ENCODE data around the gene CCDC3. TPM values are rescaled to one million over a fixed set of nuclear protein-coding genes. Genes with fewer than 3 reads are reported as not detected.
"Not testable (repeated sequence)": the region's sequence is repeated elsewhere in the genome, so short reads cannot be mapped to it uniquely, and the experiment has no call there.

Gene CCDC3
- total RNA-seq, 1 donor from 2014 or later, result 4.7 TPM

- ATAC-seq, result no peak
Measured at GRCh38 chr10:12869427-12869826, 132.1 kb downstream of the CCDC3 start.

DNA sequence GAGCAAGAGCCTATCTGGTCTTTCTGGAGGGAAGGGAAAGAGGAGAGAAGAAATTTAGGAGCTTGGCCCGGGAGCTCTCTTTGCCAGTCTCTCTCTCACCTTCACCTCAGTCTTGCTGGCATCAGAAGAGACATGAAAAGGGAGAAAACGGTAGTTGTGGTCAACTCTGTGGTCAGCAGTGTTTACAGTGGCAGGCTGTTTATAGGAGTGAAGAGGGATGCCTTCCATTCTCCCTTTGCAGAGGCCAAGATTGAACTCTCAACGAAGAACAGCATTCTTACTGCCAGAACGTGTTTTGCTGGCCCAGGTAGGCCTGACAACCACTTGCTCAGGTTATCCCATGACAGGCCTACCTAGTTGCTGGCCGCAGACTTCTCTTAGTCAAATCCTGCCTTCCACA lies 133.3 kb downstream of the CCDC3 start:
- ATAC-seq (no peak), DNase-seq (ENCODE audit: missing footprints) (no peak)
- intact Hi-C loops (cut with DNase I), result no loop called here

More at GRCh38 chr10:12869427-12869826, 132.1 kb downstream of the CCDC3 start:
- intact Hi-C loops (cut with DNase I), result no loop called here
- DNase-seq (ENCODE audit: missing footprints), result no peak

GRCh38 chr10:12865515-12865914 lies 136.0 kb downstream of the CCDC3 start:
- intact Hi-C loops (cut with DNase I); DNase-seq (ENCODE audit: missing footprints); ATAC-seq: not testable (repeated sequence)

DNA sequence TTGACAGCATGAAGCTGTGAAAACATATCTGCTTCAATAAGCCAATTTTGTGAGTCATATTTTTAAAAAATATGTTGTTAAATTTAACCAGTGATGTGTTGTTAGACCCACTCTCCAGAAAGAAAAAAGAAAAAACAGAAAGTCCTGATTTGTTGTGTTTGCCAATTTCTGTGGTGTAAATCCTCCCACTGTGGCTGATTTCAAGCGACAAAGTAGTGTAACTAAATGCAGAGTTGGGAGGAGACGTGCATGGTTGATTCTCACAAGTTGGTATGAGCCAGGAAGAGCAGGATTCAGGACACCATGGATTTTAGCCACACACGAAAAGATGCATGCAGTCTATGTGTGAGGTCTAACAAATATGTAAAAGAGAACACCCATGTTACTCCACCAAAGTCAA lies 139.1 kb downstream of the CCDC3 start:
- DNase-seq (ENCODE audit: missing footprints) (no peak), ATAC-seq (no peak)
- intact Hi-C loops (cut with DNase I), result no loop called here

DNA sequence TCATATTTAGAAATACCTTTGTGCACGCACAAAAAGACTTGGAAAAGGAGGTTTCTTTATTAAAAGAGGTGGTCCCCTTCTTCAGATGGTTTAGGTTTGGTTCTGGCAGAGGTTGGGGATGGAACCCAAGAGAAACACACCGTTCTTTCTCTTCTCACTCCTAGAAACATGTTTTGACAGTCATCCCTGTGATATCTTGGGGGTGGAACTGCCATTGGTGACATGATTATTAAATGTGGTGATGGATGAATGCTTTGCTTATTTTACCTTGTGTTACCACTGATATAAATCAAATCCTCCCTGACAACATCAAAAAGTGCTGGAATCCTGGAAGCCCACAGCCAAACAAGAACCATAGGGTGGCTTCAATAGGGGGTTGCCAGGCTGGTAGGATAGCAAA lies 146.5 kb downstream of the CCDC3 start:
- intact Hi-C loops (cut with DNase I), result no loop called here
- ATAC-seq (no peak), DNase-seq (ENCODE audit: missing footprints) (no peak)

DNA sequence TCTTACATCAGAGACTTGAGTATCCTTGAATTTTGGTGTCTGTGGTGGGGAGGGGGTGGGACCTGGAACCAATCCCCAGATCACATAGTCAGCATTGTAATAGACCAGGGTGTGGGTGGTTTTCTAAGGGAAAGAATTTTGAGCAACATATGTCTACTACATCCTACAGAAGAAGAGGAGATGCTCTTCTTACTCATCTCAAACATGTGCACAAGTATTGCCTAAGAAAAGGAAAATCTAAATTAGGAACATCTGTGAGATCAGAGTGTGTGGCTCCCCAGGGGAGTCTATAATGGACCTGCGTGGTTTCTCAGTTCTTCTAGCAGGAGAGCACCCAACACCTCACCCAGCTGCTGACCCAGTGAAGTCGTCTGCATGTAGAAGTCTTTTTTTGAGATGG lies 148.8 kb downstream of the CCDC3 start:
- DNase-seq (ENCODE audit: missing footprints) (no peak), ATAC-seq (no peak)
- intact Hi-C loops (cut with DNase I), result no loop called here

- peak; percentile 37 for ATAC-seq
- intact Hi-C loops (cut with DNase I), result no loop called here
- no peak for DNase-seq (ENCODE audit: missing footprints)
Measured at GRCh38 chr10:12849319-12850181, 152.0 kb downstream of the CCDC3 start.

- DNase-seq (ENCODE audit: missing footprints) (no peak), ATAC-seq (no peak)
- intact Hi-C loops (cut with DNase I), result no loop called here
Measured at GRCh38 chr10:12848439-12849173, 152.9 kb downstream of the CCDC3 start.

DNA sequence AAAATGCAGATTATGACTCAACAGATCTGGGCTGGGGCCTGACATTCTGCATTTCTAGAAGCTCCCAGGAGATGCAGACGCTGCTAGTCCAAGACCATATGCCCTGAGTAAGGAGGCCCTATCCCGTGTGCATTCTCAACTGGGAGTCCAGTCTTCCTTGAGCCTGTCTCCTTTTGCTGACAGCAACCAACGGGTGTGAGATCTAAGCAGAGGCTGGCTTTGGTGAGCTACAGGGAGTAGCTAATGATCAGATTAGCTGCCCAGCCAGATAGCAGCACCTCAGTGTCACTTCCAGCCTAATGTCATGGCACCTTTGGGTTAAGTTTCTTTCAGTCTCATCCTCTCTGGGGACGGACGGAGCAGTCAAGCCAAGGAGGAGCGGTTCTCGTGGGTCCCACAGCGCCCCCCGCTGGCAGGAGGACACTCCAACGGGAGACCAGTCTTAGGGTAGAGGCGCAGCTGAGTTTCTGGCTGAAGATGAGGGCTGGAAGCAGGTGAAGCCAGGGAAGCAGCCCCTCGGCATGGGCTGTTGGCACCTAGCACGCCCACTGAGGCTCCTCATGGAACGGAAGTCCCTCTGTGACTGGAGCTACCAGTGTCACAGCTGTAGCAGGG lies 154.0 kb downstream of the CCDC3 start:
- intact Hi-C loops (cut with DNase I), result no loop called here
- DNase-seq (ENCODE audit: missing footprints), result no peak
- ATAC-seq, result no peak

- DNase-seq (ENCODE audit: missing footprints) (no peak), ATAC-seq (peak; percentile 40)
- intact Hi-C loops (cut with DNase I), result no loop called here
Measured at GRCh38 chr10:12846718-12847117, 154.8 kb downstream of the CCDC3 start.

Other genes with a start within 250 kb of the CCDC3 start
- 146 TPM for gene OPTN, start 98.5 kb upstream of the CCDC3 start, total RNA-seq
- gene MCM10, start 159.8 kb upstream of the CCDC3 start, total RNA-seq, result 0.62 TPM
- not detected for gene UCMA, start 232.7 kb upstream of the CCDC3 start, total RNA-seq

Measured in Right ventricle myocardium inferior (tissue), 1 donor.